Astrocyte (in vitro differentiated cells and primary cell): ENCODE results near the gene LRCOL1. TPM values are rescaled to one million over a fixed set of nuclear protein-coding genes. Genes with fewer than 3 reads are reported as not detected.
A peak's percentile ranks its signal among the peaks of the same experiment; 100 is the strongest.

ENCODE experiments used
- DNase-seq: peaks from one replicate; pipeline ENCODE4 v3.0.0-alpha.2; 2010; ENCODE audit warnings: low read depth
- FAIRE-seq: peaks from 2 replicates; lab custom pipeline; 2011; peaks lifted over from hg19 to GRCh38; lab: Jason Lieb, UNC
- H2AFZ ChIP-seq: 2 replicates; pipeline ENCODE4 v1.6.0; 2012; ENCODE audit warnings: low read depth, low read length, inconsistent platforms
- H3K27ac ChIP-seq: 2 replicates; pipeline ENCODE4 v1.5.1; 2011; ENCODE audit warnings: low read depth, low read length, inconsistent platforms
- H3K27me3 ChIP-seq: 2 replicates; pipeline ENCODE4 v1.6.0; 2011; ENCODE audit warnings: low read length, inconsistent platforms; ENCODE audit not compliant: insufficient read depth
- H3K36me3 ChIP-seq: 2 replicates; pipeline ENCODE4 v1.5.1; 2011; ENCODE audit warnings: low read length, inconsistent platforms; ENCODE audit not compliant: insufficient read depth
- H3K4me1 ChIP-seq: 2 replicates; pipeline ENCODE4 v1.5.1; 2011; ENCODE audit warnings: low read length, inconsistent platforms; ENCODE audit not compliant: insufficient read depth
- H3K4me2 ChIP-seq: 2 replicates; pipeline ENCODE4 v1.6.0; 2012; ENCODE audit warnings: low read length, inconsistent platforms
- H3K4me3 ChIP-seq: 2 replicates; pipeline ENCODE4 v1.5.1; 2011; ENCODE audit warnings: low read depth, mild to moderate bottlenecking, low read length, inconsistent platforms; ENCODE audit not compliant: insufficient read depth
- H3K79me2 ChIP-seq: 2 replicates; pipeline ENCODE4 v1.6.0; 2012; ENCODE audit warnings: mild to moderate bottlenecking, low read length, inconsistent platforms; ENCODE audit not compliant: insufficient read depth
- H3K9ac ChIP-seq: 2 replicates; pipeline ENCODE4 v1.6.0; 2012; ENCODE audit warnings: mild to moderate bottlenecking, low read length, inconsistent platforms
- H3K9me3 ChIP-seq: 2 replicates; pipeline ENCODE4 v1.5.1; 2012; ENCODE audit warnings: low read depth, mild to moderate bottlenecking, low read length, inconsistent platforms; ENCODE audit not compliant: insufficient read depth
- H4K20me1 ChIP-seq: 2 replicates; pipeline ENCODE4 v1.6.0; 2012; ENCODE audit warnings: low read length, inconsistent platforms; ENCODE audit not compliant: insufficient read depth
- H3K27ac Mint-ChIP-seq: one replicate; pipeline ENCODE4 v1.8.0; 2021; ENCODE audit warnings: mild to moderate bottlenecking, mixed read lengths; ENCODE audit not compliant: unreplicated experiment
- H3K27me3 Mint-ChIP-seq: one replicate; pipeline ENCODE4 v1.8.0; 2021; ENCODE audit warnings: low read depth, mixed read lengths; ENCODE audit not compliant: unreplicated experiment
- H3K36me3 Mint-ChIP-seq: one replicate; pipeline ENCODE4 v1.8.0; 2021; ENCODE audit warnings: low read depth, mixed read lengths; ENCODE audit not compliant: unreplicated experiment
- H3K4me1 Mint-ChIP-seq: one replicate; pipeline ENCODE4 v1.8.0; 2021; ENCODE audit warnings: low read depth, mixed read lengths; ENCODE audit not compliant: unreplicated experiment
- H3K4me3 Mint-ChIP-seq: one replicate; pipeline ENCODE4 v1.8.0; 2021; ENCODE audit warnings: mild to moderate bottlenecking, moderate library complexity, mixed read lengths; ENCODE audit not compliant: unreplicated experiment
- H3K9me3 Mint-ChIP-seq: one replicate; pipeline ENCODE4 v1.8.0; 2021; ENCODE audit warnings: mild to moderate bottlenecking, mixed read lengths; ENCODE audit not compliant: unreplicated experiment
- CTCF ChIP-seq: IDR thresholded peaks from 2 replicates; pipeline ENCODE4 v1.5.1; 2011; ENCODE audit warnings: low read depth, mild to moderate bottlenecking, inconsistent platforms, low read length, moderate library complexity; ENCODE audit not compliant: insufficient read depth
- EZH2 ChIP-seq: IDR thresholded peaks from 2 replicates; pipeline ENCODE4 v1.6.1; 2012; ENCODE audit warnings: mild to moderate bottlenecking, low read length, inconsistent platforms; ENCODE audit not compliant: insufficient read depth
- total RNA-seq: library from RNA; stranded (reverse); gene quantifications from 2 replicates; pipeline ENCODE4 v1.2.1, GENCODE V29; 2021

Gene LRCOL1
- total RNA-seq, 1 donor from 2014 or later: not detected

GRCh38 chr12:132603240-132604150 is 6.9 kb downstream of the LRCOL1 start:
- no peak overlapping the region for H3K4me3 Mint-ChIP-seq

GRCh38 chr12:132602572-132603239 is 7.7 kb downstream of the LRCOL1 start:
- no peaks in the 10 kb centered on the region for H3K9me3 ChIP-seq
- no peaks in the 10 kb centered on the region for H4K20me1 ChIP-seq
- no peaks in the 10 kb centered on the region for H3K36me3 ChIP-seq
- no peak overlapping the region for H3K4me3 ChIP-seq
- H3K4me3 Mint-ChIP-seq: no peak overlapping the region
- peak overlapping the region; percentile 26 for H3K4me2 ChIP-seq
- no peak overlapping the region for H3K27ac ChIP-seq
- H3K9ac ChIP-seq: no peak overlapping the region
- no peak overlapping the region for H2AFZ ChIP-seq
- H3K27me3 Mint-ChIP-seq: peaks cover 41% of the 10 kb centered on the region
- FAIRE-seq (no peak), DNase-seq (no peak)
- no peak overlapping the region for H3K27ac Mint-ChIP-seq
- no peaks in the 10 kb centered on the region for H3K36me3 Mint-ChIP-seq
- H3K27me3 ChIP-seq: peaks cover 51% of the 10 kb centered on the region
- H3K4me1 Mint-ChIP-seq: peaks cover 3% of the 10 kb centered on the region
- peaks cover 4% of the 10 kb centered on the region for H3K4me1 ChIP-seq
- H3K79me2 ChIP-seq: no peaks in the 10 kb centered on the region
- no peak for TF ChIP-seq CTCF
- no peak for TF ChIP-seq EZH2
- H3K9me3 Mint-ChIP-seq: no peaks in the 10 kb centered on the region

More at GRCh38 chr12:132603240-132604150, 6.9 kb downstream of the LRCOL1 start:
- Mint-ChIP-seq H3K27ac (no peak overlapping the region), H3K27me3 (peaks cover 48% of the 10 kb centered on the region), H3K36me3 (no peaks in the 10 kb centered on the region), H3K4me1 (peaks cover 10% of the 10 kb centered on the region), H3K9me3 (no peaks in the 10 kb centered on the region)
- H3K4me2 ChIP-seq: no peak overlapping the region
- TF ChIP-seq EZH2 (peak; percentile 93), CTCF (no peak)
- FAIRE-seq (no peak), DNase-seq (no peak)
- H3K9me3 ChIP-seq: no peaks in the 10 kb centered on the region
- no peaks in the 10 kb centered on the region for H3K36me3 ChIP-seq
- H3K4me1 ChIP-seq: peaks cover 4% of the 10 kb centered on the region
- H2AFZ ChIP-seq: no peak overlapping the region
- no peak overlapping the region for H3K9ac ChIP-seq
- H3K27me3 ChIP-seq: peaks cover 51% of the 10 kb centered on the region
- H3K27ac ChIP-seq: no peak overlapping the region
- H4K20me1 ChIP-seq: no peaks in the 10 kb centered on the region
- H3K79me2 ChIP-seq: no peaks in the 10 kb centered on the region
- no peak overlapping the region for H3K4me3 ChIP-seq
